GM19438 (cell line): ENCODE data around the gene SNRNP40.

Experiments used
- ATAC-seq: cut with Tn5 transposase; IDR thresholded peaks from one replicate; pipeline ENCODE4 v1.9.1; 2021; ENCODE audit warnings: low read depth; ENCODE audit not compliant: unreplicated experiment

SNRNP40 gene

DNA sequence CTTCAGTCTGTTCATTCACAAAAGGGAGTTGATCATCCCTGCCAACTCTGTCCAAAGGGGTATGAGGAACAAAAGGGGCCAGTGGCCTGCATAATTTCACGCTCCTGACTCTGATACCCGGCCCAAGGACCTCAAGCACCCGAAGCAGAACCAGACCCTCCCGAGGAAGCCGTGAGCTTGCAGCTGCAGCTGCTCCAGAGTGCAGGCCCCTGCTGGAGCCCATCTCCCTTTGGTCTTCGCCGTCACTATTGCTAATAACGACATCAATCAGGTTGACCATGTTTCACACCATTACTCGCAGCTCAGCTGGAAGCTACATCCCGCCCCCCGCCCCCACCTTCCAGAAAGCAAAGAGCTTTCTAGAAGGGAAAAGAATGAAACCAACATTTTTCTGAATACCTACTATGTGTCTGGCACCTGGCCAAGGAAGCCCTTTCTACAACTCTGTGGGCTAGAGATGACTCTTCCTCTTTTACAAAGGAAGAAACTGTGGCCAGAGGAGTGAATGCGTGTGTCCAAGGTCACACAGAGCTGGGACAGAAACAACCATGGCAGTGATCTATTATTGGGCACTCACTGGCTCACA lies 62.4 kb downstream of the SNRNP40 start:
- ATAC-seq, result no peak

DNA sequence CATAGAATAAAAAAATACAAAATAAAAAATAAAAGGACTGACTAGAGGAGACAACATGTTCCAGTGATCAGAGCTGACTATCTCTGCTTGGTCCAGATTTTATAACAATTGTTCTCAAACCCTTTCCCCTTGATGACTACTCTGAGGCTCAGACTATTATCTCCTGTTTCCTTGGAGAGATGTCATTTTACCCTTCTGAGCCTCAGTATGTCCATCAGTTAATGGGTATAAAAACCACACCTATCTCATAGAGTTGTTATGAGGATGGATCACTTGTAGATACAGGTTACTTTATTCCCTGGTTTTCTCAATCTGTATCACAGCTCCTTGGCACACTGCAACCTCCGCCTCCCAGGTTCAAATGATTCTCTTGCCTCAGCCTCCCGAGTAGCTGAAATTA lies 63.9 kb downstream of the SNRNP40 start:
- no peak for ATAC-seq

DNA sequence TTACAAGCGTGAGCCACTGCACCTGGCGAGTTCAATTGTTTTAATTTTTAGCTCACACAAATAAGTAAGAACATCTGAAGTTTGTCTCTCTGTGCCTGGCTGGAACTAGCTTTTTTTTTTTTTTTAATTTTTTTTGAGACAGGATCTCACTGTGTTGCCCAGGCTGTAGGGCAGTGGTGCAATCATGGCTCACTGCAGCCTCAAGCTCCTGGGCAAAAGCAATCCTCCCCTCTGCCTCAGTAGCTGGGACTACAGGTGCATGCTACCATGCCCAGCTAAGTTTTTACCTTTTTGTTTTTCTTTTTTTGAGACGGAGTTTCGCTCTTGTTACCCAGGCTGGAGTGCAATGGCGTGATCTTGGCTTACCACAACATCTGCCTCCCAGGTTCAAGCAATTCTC lies 64.8 kb downstream of the SNRNP40 start:
- no peak for ATAC-seq

DNA sequence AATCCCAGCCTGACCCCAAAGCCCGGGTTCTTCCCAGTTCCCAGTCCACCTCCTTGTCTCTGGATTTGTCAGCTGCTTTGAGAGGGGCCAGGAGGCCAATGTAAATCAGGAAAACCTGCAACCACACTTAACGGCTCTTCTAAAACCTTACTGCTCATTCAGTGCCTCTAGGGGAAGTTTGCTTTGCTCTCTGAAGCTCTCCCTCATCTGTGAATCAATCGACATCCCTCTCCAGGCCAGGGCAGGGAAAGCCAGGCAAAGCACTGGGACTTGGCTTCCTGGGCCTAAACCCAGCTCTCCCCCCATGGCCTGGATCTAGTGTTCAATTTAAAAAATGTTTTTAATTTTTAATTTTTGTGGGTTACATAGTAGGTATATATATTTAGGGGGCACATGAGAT lies 66.2 kb downstream of the SNRNP40 start:
- ATAC-seq, result no peak

DNA sequence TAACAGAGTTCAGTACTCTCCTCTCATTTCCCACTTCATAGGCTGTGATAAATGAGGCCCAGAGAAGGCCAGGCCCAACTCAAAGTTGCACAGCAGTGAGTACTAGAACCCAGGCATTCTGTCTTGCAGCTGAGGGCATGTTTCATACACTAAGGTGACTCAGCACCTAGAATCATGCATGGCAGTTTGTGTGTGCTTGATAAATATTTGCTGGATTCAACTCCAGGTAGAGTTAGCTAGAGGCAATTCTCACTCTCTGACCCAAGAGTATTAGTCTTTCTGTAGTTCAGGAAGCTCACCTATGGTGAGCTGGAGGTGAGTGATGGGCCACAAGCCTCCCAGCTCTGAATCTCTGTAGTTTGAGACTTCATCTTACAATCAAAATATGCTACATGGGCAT lies 67.6 kb downstream of the SNRNP40 start:
- ATAC-seq, result no peak

DNA sequence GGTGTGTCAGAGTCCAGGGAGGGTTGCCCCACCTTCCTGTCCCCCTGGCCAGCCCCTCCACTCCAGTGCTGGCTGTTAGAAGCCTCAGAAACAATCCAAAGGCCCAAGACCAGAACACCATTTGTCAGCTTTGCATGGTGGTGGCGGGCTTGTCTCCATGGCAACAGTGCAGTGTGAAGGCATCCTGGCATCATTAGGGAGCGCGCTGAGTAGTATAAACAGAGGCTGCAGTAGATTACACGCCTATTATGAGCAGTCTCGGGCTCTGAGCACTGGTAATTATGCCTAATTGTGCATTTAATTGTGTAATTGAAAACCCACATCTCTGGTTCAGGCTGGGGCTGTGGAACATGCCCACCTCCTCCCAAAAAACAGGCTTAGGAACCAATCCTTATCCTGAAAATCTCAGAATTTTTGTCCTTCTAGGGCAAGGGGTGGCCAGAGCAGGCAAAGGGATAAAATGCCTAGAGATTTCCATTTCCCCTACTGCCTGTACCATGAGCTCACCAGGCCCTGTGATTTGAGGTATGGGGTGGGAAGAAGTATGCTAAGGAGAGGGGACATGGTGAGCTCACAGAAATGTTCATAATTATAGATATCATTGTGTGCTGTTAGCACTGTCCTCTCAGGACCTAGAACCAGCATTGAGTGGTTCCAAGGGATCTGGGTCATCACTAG lies 68.6 kb downstream of the SNRNP40 start:
- ATAC-seq, result no peak

DNA sequence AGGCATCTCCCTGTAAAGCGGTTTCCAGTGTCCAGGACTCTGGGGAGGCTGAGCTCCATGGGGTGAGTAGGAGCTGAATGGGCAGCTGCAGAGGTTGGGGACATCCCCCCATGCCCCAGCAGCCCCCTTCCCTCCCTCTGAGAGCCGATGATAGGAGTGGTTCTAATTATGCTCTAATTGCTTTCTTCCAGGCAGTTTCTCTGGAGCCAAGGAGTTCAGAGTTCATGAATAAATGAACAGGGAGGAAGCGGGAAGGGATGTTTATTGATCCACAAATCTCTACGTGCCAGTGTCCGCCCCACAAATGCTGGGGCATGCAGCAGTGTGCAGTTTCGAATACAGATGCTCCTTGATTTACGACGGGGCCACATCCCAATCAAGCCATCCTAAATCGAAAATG lies 72.5 kb downstream of the SNRNP40 start:
- ATAC-seq, result no peak

DNA sequence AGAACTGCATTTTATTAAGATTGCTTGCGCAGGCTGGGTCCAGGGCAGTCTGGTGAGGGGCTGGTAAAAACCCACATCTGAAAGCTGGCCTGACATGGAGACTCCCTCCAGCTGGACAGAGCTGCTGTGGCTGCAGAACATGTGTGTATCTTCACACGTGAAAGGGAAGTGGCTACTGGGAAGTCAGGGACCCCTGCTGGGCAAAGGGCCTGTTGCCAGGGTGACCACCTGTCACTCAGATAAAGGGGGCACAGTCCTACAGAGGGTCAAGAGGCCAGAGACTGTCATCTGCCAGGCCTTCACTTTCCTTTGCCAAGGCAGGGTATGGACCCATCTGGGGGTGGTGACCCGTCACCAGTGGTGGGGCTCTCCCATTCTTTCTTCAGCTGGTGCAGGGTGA lies 74.4 kb downstream of the SNRNP40 start:
- ATAC-seq, result no peak

DNA sequence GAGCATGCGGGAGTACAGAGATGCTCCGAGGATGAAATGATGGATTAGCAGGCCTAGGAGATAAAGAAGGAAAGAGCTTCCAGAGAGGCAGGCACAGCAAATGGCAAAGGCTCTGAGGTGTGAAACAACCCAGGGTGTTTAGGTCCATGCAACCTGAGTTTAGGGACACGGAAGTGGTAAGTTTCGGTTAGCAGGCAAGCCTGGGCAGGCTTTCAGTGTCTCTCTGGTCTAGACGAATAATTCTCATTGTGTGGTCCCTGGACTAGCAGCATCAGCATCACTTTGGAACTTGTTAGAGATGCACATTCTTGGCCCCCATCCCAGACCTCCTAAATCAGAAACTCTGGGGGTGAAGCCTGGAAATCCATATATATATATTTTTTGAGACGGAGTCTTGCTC lies 75.5 kb downstream of the SNRNP40 start:
- ATAC-seq, result no peak

DNA sequence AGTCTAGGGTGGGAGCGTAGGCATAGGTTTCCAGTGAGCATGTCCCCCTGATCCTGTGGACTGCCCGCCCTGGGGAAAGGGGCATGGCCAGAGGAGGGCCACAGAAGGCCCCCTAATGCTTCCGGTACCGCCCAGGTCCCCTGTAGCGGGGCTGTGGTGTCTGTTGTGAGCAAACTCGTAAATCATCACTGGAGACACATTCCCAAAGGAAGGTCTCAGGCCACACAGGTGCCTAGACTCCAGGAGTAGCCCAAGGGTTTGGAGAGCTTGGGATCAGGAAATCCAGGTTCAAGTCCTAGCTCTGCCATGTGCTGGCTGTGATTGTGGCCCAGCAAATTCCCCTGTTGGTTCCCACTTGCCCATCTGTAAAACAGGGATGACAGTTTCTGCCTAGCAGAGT lies 77.1 kb downstream of the SNRNP40 start:
- ATAC-seq, result no peak

DNA sequence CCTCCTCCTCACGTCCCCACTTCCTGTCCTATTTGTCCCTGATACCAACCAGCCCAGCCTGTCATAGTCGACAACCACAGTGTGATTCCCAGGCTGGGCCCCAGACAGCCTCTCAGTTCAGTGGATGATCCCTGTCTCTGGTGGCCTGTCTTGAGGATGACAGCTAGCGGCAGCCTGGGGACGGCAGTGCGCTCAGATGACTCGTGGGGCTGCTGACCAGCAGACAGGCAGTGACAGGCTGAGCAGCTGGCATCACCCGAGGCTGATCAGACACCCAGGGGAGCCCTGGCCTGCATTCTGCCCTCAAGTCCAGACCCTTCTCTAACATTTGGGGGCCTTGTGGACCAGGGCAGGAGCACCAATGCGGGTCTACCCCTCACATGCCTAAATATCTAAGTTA lies 77.9 kb downstream of the SNRNP40 start:
- no peak for ATAC-seq

DNA sequence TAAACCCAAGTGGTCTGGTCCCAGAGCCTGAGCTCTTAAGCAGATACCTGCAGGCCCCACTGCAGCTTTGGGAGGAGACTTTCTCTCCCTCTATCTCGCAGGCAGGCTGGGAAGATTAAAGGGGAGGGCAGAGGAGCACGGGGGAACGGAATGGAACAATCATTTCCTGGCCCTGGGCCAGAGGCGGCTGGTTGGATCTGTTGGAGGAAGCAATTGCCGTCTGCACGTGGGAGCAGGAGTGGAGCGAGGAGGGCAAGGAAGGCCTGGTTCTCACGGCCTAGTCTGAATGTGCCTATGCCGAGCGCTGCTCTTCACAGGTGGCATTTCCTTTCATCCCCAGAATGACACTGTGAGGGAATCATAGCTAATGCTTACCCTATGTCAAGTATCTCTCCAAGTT lies 80.6 kb downstream of the SNRNP40 start:
- no peak for ATAC-seq

DNA sequence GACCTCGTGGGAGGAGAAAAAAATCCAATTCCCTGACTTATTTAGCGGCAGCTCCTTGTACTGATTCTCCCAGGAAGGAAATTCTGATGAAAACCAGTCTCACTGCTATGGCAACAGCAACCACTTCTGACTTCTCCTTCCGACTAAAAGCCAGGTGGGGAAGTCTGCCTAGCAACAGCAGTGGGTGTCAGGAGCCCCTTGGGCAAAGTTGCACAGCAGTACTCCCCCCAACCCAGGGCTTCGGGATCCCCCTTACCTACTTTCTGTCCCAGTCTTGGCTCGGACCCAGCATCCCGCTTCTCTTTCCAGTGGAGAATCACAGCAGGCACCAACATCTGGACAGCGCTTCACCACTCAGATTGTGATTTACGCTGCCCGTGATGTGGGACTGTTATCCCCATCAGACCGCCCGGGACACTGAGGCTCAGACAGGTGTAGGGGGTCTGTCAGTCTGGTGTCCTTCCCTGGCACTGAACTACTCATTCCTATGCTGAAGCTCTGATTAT lies 81.5 kb downstream of the SNRNP40 start:
- no peak for ATAC-seq

DNA sequence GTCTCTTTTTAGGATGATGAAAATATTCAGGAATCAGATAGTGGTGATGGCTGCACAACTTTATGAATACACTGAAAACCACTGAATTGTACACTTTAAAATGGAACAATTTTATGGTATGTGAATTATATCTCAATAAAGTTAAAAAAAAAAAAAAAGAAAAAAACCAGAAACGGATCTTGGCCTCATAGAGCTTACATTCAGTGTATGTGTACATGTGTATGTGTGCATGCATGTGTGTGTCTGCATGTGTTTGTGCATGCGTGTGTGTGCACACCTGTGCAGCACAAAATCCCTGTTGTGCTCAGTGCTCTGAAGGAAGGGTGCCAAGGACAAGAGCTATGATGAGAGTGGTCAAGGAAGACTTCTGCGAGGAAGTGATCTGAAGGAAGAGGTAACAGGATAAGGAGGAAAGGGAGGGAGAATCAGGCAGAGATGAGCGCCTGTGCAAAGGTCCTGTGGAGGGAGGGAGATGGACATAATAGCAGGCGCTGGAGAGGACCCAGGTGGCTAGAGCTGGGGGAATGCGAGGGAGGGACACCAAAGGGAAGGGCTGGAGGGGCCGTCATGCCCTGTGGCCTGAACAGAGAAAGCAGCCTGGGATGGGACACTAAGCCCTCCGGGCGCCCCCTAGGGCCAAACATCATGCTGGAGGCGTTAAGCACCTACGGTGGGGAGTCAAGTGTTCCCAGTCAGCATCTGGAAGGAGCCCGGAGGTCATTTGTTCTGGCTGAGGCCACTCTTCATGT lies 82.1 kb downstream of the SNRNP40 start:
- ATAC-seq, result no peak
